Erythroblast (primary cell): Measurements from ENCODE around the gene JSRP1.

Experiments used
- GATA1 ChIP-seq: IDR thresholded peaks from 2 replicates; pipeline ENCODE4 v1.6.1; 2011; ENCODE audit warnings: low read depth, mild to moderate bottlenecking, control low read depth, low read length, moderate library complexity
- POLR2A ChIP-seq: IDR thresholded peaks from 2 replicates; pipeline ENCODE4 v1.6.1; 2011; ENCODE audit warnings: mild to moderate bottlenecking, low read length

DNA sequence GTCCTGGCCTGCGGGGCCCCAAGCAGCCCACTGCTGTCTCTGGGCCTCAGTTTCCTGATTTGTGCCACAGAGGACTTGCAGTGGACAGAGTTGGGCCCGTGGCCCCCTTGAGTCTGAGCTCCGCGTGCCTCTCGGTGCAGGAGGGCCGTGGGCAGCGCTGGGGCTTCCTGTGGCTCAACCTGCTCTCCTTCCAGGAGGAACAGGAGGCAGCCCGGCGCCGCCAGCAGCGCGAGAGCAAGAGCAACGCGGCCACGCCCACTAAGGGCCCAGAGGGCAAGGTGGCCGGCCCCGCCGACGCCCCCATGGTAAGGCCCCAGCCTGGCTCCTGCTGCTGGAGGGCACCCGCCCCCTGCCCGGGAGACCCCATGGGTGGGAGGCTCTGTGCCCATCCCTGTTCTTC, 46.0 kb downstream of the JSRP1 start:
- TF ChIP-seq POLR2A (no peak), GATA1 (no peak)
